Stomach (tissue), 4 donors: Measurements from ENCODE around the gene LIMD2.

Experiments used
- CTCF ChIP-seq, 7 experiments: fragments of 450-650 bp in 4 of 7; fragments of 200-600 bp in 3 of 7; sonication (generic) in 3 of 7; IDR thresholded peaks; one replicate each; pipeline ENCODE4 v1.5.1; 2016 to 2019; ENCODE audit warnings: antibody characterized with exemption in 7 of 7, control low read depth in 2 of 7, mild to moderate bottlenecking in 1 of 7
- EP300 ChIP-seq: sonication (generic); formaldehyde crosslinking; IDR thresholded peaks from one replicate; pipeline ENCODE4 v1.6.1; 2017; ENCODE audit warnings: antibody characterized with exemption
- POLR2AphosphoS5 ChIP-seq, 3 donors: sonication (generic); formaldehyde crosslinking; IDR thresholded peaks; one replicate each; pipeline ENCODE4 v1.6.1; 2016; ENCODE audit warnings: antibody characterized with exemption in 3 of 3

GRCh38 chr17:63718988-63719387 is 19.1 kb upstream of the LIMD2 start:
- TF ChIP-seq EP300 (no peak), CTCF (IDR thresholded peaks at IDR 0.05) (no peak), POLR2AphosphoS5 (IDR thresholded peaks at IDR 0.05) (no peak)
